NCI-H2081 (cell line): ENCODE results near the gene PAQR5.
"Not testable (repeated sequence)": the region's sequence is repeated elsewhere in the genome, so short reads cannot be mapped to it uniquely, and the experiment has no call there.

Source experiments
- DNase-seq, 2 experiments: peaks; one replicate each; lab custom pipeline; 2025; lab: John Stamatoyannopoulos, UW

The PAQR5 gene

DNA sequence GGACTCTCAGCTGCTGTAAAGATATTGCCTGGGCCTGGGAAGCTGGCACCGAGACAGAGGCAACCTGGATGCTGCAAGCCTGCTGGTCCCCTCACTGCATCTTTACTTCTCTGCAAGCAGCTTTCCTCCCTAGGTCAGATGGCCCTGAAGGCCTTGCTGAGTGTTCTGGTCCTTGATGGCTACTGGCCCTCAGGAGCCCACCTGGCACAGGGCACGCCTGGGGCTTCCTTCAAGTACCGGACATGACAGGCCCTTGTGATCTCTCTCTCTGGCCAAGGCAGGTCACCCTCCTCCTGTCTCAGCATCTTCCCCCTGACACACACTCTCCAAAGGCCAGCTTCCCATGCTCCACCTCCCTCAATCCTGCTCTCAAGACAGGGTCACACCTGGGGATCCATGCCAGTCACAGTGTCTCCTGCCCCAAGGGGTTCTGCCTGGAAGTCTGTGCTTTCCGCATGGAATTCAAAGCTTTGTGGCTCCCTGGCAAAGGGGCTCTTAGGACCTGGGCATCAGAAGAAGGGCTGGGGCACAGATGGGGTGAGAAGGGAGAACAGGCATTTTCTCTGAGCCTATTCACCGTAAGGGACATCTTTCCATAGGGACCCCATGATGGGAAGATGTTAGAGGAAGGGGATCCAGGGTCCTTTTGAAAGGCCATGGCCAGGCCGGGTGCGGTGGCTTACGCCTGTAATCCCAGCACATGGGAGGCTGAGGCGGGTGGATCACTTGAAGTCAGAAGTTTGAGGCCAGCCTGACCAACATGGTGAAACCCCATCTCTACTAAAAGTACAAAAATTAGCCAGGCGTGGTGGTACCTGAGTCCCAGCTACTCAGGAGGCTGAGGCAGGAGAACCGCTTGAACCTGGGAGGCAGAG, 4.7 kb upstream of the PAQR5 start:
- no peak for DNase-seq

- DNase-seq, result no peak
Observed at GRCh38 chr15:69296606-69297005, 2.1 kb upstream of the PAQR5 start.

- no peak for DNase-seq
Observed at GRCh38 chr15:69297642-69298353, 914 bp upstream of the PAQR5 start.

DNA sequence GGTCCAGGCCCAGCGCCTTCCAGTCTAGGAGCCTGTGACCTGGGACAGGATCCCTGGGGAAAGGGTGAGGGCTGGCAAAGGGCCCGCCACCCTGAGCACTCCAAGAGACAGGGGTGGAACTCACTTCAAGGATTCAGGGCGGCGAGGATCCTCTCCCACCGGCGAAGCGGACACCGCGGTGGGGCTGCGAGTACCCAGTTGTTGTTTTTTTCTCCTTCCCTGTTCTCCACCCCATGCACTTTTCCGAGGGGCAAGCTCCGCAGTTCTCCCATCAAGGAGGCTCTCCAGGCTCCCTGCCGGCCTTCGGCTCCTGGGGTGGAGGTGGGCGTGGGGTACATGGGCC, 387 bp upstream of the PAQR5 start:
- DNase-seq, result no peak

- no peak for DNase-seq
Observed at GRCh38 chr15:69299451-69299886, 757 bp downstream of the PAQR5 start.

- DNase-seq, result peak in 1 of 2 experiments; percentile 8
Observed at GRCh38 chr15:69299943-69300588, 1.4 kb downstream of the PAQR5 start.

- not testable (repeated sequence) for DNase-seq
Observed at GRCh38 chr15:69301101-69301500, 2.4 kb downstream of the PAQR5 start.

GRCh38 chr15:69302087-69302486, 3.4 kb downstream of the PAQR5 start:
- DNase-seq, result not testable (repeated sequence)

DNA sequence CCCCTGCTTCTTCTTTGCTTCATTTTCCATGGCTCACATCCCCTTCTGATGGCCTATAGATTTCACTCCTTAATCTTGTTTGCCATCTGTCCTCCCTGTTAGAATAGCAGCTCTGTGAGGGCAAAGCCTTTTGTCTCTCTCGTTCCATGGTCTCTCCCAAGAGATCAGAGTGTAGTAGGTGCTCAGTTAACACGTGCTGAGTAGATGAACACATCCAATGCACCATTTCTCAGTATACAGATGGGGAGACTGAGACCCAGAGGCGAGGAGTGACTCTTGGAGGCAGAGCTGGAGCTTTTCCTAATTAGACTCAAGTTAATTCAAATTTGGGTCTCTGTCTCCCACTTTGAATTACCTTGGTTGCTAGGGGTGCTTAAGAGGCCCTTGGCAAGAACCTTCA, 4.2 kb downstream of the PAQR5 start:
- DNase-seq, result no peak

DNA sequence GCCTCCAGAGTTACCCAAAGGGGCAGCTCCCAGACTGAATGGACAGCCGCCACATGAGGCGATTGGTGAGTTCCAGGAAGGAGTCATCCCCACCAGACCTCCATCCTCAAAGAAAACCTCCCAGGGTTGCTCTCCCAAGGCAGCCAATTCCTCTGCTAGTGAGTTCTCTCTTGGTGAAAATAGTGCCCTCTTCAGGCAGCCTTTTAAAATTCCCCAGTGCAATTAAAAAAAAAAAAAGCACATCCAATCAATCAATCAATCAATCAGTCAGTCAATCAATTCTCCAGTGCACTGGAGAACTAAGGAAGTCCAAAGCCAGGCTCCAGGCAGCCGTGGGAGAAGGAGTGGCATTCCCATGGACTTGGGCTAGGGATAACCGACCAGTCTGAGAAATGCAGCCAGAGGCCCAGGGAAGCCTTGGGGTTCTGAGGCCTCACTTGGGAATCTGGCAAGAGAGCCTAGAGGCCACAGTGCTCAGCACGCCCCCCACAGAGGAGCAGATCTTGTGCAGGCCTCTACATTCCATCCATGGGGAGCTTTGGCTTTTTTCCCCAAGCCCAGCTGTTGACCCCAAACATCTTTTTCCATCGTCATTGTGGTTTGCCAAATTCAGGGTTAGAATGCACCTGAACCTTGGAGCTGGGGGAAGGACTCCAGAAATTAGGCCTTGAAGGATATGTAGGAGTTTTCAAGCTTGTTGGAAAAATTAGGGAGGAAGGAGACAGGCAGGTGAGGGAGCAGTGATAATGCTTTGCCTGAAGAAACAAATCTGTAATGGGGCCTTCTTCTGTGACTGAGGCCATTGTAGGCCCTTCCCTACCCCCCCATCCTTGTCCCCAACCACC, 4.8 kb downstream of the PAQR5 start:
- DNase-seq, result no peak

- DNase-seq, result no peak
Observed at GRCh38 chr15:69304182-69304545, 5.5 kb downstream of the PAQR5 start.

- no peak for DNase-seq
Observed at GRCh38 chr15:69305204-69305931, 6.7 kb downstream of the PAQR5 start.

- no peak for DNase-seq
Observed at GRCh38 chr15:69305933-69306568, 7.3 kb downstream of the PAQR5 start.

GRCh38 chr15:69307939-69308338, 9.2 kb downstream of the PAQR5 start:
- DNase-seq, result no peak

- no peak for DNase-seq
Observed at GRCh38 chr15:69308949-69309348, 10.2 kb downstream of the PAQR5 start.

DNA sequence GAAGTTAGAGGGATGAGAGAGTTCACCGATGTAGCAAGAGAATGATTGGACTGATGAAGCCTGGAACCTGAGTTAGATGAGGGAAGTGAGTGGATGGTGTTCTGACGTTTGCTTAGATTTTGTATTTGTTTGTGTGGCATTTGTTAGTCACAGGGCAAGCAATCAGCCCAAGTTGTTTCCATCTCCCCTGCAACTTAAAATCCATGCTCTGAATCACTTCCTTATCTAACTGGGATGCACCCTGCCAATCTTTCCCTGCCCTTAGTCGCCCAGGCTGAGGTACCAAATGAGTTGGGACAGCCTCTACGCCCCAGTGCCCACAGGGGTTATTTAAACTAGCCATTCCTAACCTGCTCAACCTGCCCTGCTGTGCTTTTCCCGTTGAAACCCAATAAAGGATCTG, 12.6 kb downstream of the PAQR5 start:
- DNase-seq, result no peak

GRCh38 chr15:69313432-69314000, 14.8 kb downstream of the PAQR5 start:
- DNase-seq, result no peak

DNA sequence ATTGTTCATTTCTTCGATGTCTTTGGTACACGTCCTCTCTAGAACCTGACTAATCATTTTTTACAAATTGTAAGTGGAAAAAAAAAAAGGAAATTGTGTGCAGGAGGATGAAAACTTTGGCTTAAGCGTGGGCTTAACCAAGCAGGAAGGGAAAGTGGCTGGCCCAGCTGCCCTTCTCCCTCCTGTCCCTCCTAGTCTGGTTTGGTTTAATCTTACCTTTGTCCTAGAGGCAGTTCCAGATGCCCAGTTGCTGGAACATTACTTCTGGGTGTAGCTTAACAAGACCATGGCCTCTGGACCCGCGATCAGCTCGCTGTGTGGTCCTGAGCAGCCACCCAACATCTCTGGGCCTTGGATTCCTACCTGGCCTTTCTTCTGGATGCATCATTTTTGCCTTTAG, 15.4 kb downstream of the PAQR5 start:
- DNase-seq, result no peak

DNA sequence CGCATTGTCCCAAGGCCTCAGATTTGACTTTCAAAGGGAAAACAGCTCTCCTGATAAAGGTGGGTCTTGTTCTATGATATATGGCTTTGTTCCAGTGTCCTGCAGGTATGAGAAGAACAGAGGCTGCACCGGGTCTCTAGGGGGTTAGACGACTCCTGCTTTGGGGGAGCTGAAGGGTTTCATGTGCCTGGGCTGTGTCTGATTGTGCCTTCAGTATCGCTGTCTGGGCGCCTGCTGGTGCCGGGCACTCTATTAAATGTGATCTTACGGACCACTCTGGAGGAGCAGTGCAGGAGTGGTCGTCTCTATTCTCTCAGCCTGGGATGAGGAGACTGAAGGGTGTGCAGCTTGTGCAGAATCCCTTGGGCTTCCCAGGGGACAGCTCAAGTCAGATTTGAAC, 16.0 kb downstream of the PAQR5 start:
- DNase-seq, result no peak

- DNase-seq, result no peak
Observed at GRCh38 chr15:69315402-69316110, 16.8 kb downstream of the PAQR5 start.
